ENCODE results near the gene SCO2. TPM values are rescaled to one million over a fixed set of nuclear protein-coding genes. Genes with fewer than 3 reads are reported as not detected.

The SCO2 gene
- total and polyA plus RNA-seq, 9 of the 15 experiments (the other 6 are each of a cell fraction or from before 2014, with no cell fraction given): 0.34 to 4.0 (median 1.1) TPM; not detected in 3

GRCh38 chr22:50507991-50508884 lies 17.2 kb downstream of the SCO2 start, which contains the start of gene NCAPH2 (continued):
- TF ChIP-seq BCOR (IDR thresholded peaks at IDR 0.05) (no peak), RBM34 (IDR thresholded peaks at IDR 0.05; ENCODE audit: borderline replicate concordance, insufficient read depth, low read length) (no peak), CBX1 (IDR thresholded peaks at IDR 0.05; ENCODE audit: low read depth) (no peak), NEUROD1 (IDR thresholded peaks at IDR 0.05; ENCODE audit: borderline replicate concordance, low read depth, low read length, partially characterized antibody) (peak; percentile 46), ZNF431 (CRISPR knock-in tag; IDR thresholded peaks at IDR 0.05) (no peak), FOXK2 (conservative IDR thresholded peaks at IDR 0.05 in 1 of 2, IDR thresholded peaks at IDR 0.05 in 1 of 2; ENCODE audit: low read depth in 2 of 2) (peak in 1 of 2 experiments; percentile 29; a peak in 1 of 4 replicates), NR2C2 (CRISPR knock-in tag; IDR thresholded peaks at IDR 0.05) (no peak), NR2C2 (tag; IDR thresholded peaks at IDR 0.05) (peak; percentile 77; the same call in 1 of the 2 replicates), ZNF445 (CRISPR knock-in tag; IDR thresholded peaks at IDR 0.05; ENCODE audit: low read depth) (no peak), CBX8 (IDR thresholded peaks at IDR 0.05; ENCODE audit: borderline replicate concordance, extremely low read depth, low read depth, low read length, poor library complexity, severe bottlenecking) (no peak), ZBTB11 (CRISPR knock-in tag; IDR thresholded peaks at IDR 0.05) (no peak), EHMT2 (IDR thresholded peaks at IDR 0.05) (no peak), KLF10 (CRISPR knock-in tag; IDR thresholded peaks at IDR 0.05) (no peak), FOXK1 (CRISPR knock-in tag; IDR thresholded peaks at IDR 0.05; ENCODE audit: borderline replicate concordance) (no peak), RBBP5 (IDR thresholded peaks at IDR 0.05; ENCODE audit: borderline replicate concordance, insufficient read depth, low read length, poor library complexity, severe bottlenecking) (peak; percentile 83), ZSCAN32 (CRISPR knock-in tag; IDR thresholded peaks at IDR 0.05) (no peak), SAP30 (IDR thresholded peaks at IDR 0.05; ENCODE audit: borderline replicate concordance, insufficient read depth, low read depth, low read length, poor library complexity, severe bottlenecking) (peak; percentile 55), PCBP1 (IDR thresholded peaks at IDR 0.05; ENCODE audit: low read depth, low read length, poor library complexity, severe bottlenecking) (no peak), HMG20B (CRISPR knock-in tag; IDR thresholded peaks at IDR 0.05) (no peak), SIX5 (IDR thresholded peaks at IDR 0.05; ENCODE audit: borderline replicate concordance in 1 of 2, insufficient read depth in 1 of 2, low read depth in 1 of 2, low read length in 2 of 2) (no peak), RBFOX2 (IDR thresholded peaks at IDR 0.05; ENCODE audit: low read depth, low read length) (peak; percentile 92), RFX7 (CRISPR knock-in tag; IDR thresholded peaks at IDR 0.05) (no peak), HDAC3 (IDR thresholded peaks at IDR 0.05; ENCODE audit: borderline replicate concordance, partially characterized antibody) (no peak)
